ENCODE data around the gene ASCC3.
"Not testable (repeated sequence)": the region's sequence is repeated elsewhere in the genome, so short reads cannot be mapped to it uniquely, and the experiment has no call there.

The ASCC3 gene

GRCh38 chr6:100899202-100899601 lies 18.1 kb upstream of the ASCC3 start:
- H3K4me3 Mint-ChIP-seq: no peak overlapping the region
- H3K9me3 Mint-ChIP-seq: peaks cover 3% of the 10 kb centered on the region
- no peaks in the 10 kb centered on the region for H3K4me1 Mint-ChIP-seq (ENCODE audit: low read depth)
- H3K27ac Mint-ChIP-seq: no peak overlapping the region
- no peaks in the 10 kb centered on the region for H3K27me3 Mint-ChIP-seq (ENCODE audit: low read depth)
- no peaks in the 10 kb centered on the region for H3K36me3 Mint-ChIP-seq (ENCODE audit: low read depth)

- Mint-ChIP-seq H3K4me1 (ENCODE audit: low read depth) (no peaks in the 10 kb centered on the region), H3K9me3 (peaks cover 3% of the 10 kb centered on the region), H3K27me3 (ENCODE audit: low read depth) (no peaks in the 10 kb centered on the region), H3K27ac (no peak overlapping the region), H3K4me3 (no peak overlapping the region), H3K36me3 (ENCODE audit: low read depth) (no peaks in the 10 kb centered on the region)
Measured at GRCh38 chr6:100897671-100898070, 16.5 kb upstream of the ASCC3 start.

- Mint-ChIP-seq H3K27me3 (ENCODE audit: low read depth) (no peaks in the 10 kb centered on the region), H3K9me3 (peaks cover 1% of the 10 kb centered on the region), H3K4me1 (ENCODE audit: low read depth) (no peaks in the 10 kb centered on the region), H3K36me3 (ENCODE audit: low read depth) (no peaks in the 10 kb centered on the region), H3K27ac (no peak overlapping the region), H3K4me3 (no peak overlapping the region)
Measured at GRCh38 chr6:100893743-100894142, 12.6 kb upstream of the ASCC3 start.

GRCh38 chr6:100892693-100893092 lies 11.6 kb upstream of the ASCC3 start:
- no peak overlapping the region for H3K27ac Mint-ChIP-seq
- H3K27me3 Mint-ChIP-seq (ENCODE audit: low read depth): no peaks in the 10 kb centered on the region
- H3K4me1 Mint-ChIP-seq (ENCODE audit: low read depth): no peaks in the 10 kb centered on the region
- H3K9me3 Mint-ChIP-seq: no peaks in the 10 kb centered on the region
- no peaks in the 10 kb centered on the region for H3K36me3 Mint-ChIP-seq (ENCODE audit: low read depth)
- no peak overlapping the region for H3K4me3 Mint-ChIP-seq

- Mint-ChIP-seq H3K27ac (no peak overlapping the region), H3K4me3 (no peak overlapping the region), H3K9me3 (no peaks in the 10 kb centered on the region), H3K36me3 (ENCODE audit: low read depth) (no peaks in the 10 kb centered on the region), H3K4me1 (ENCODE audit: low read depth) (no peaks in the 10 kb centered on the region), H3K27me3 (ENCODE audit: low read depth) (no peaks in the 10 kb centered on the region)
Measured at GRCh38 chr6:100892116-100892515, 11.0 kb upstream of the ASCC3 start.

- Mint-ChIP-seq H3K4me1 (ENCODE audit: low read depth) (no peaks in the 10 kb centered on the region), H3K27me3 (ENCODE audit: low read depth) (no peaks in the 10 kb centered on the region), H3K9me3 (no peaks in the 10 kb centered on the region), H3K4me3 (no peak overlapping the region), H3K36me3 (ENCODE audit: low read depth) (no peaks in the 10 kb centered on the region), H3K27ac (no peak overlapping the region)
Measured at GRCh38 chr6:100891079-100891478, 9.9 kb upstream of the ASCC3 start.

GRCh38 chr6:100890646-100891045 lies 9.5 kb upstream of the ASCC3 start:
- H3K9me3 Mint-ChIP-seq; H3K27me3 Mint-ChIP-seq (ENCODE audit: low read depth); H3K27ac Mint-ChIP-seq; H3K36me3 Mint-ChIP-seq (ENCODE audit: low read depth); H3K4me1 Mint-ChIP-seq (ENCODE audit: low read depth); H3K4me3 Mint-ChIP-seq: not testable (repeated sequence)

GRCh38 chr6:100889351-100889750 lies 8.2 kb upstream of the ASCC3 start:
- H3K36me3 Mint-ChIP-seq (ENCODE audit: low read depth): no peaks in the 10 kb centered on the region
- no peak overlapping the region for H3K27ac Mint-ChIP-seq
- peaks cover 5% of the 10 kb centered on the region for H3K27me3 Mint-ChIP-seq (ENCODE audit: low read depth)
- no peaks in the 10 kb centered on the region for H3K9me3 Mint-ChIP-seq
- H3K4me3 Mint-ChIP-seq: no peak overlapping the region
- H3K4me1 Mint-ChIP-seq (ENCODE audit: low read depth): no peaks in the 10 kb centered on the region

GRCh38 chr6:100886076-100886475 lies 4.9 kb upstream of the ASCC3 start:
- Mint-ChIP-seq H3K4me3 (no peak overlapping the region), H3K4me1 (ENCODE audit: low read depth) (peaks cover 12% of the 10 kb centered on the region), H3K36me3 (ENCODE audit: low read depth) (peaks cover 3% of the 10 kb centered on the region), H3K27ac (no peak overlapping the region), H3K27me3 (ENCODE audit: low read depth) (peaks cover 5% of the 10 kb centered on the region), H3K9me3 (no peaks in the 10 kb centered on the region)

GRCh38 chr6:100883347-100883746 lies 2.2 kb upstream of the ASCC3 start:
- Mint-ChIP-seq H3K27ac (no peak overlapping the region), H3K27me3 (ENCODE audit: low read depth) (peaks cover 5% of the 10 kb centered on the region), H3K4me1 (ENCODE audit: low read depth) (peaks cover 25% of the 10 kb centered on the region), H3K9me3 (no peaks in the 10 kb centered on the region), H3K36me3 (ENCODE audit: low read depth) (peaks cover 7% of the 10 kb centered on the region), H3K4me3 (no peak overlapping the region)

- peaks cover 31% of the 10 kb centered on the region for H3K4me1 Mint-ChIP-seq (ENCODE audit: low read depth)
- H3K9me3 Mint-ChIP-seq: no peaks in the 10 kb centered on the region
- peaks cover 5% of the 10 kb centered on the region for H3K27me3 Mint-ChIP-seq (ENCODE audit: low read depth)
- peaks cover 9% of the 10 kb centered on the region for H3K36me3 Mint-ChIP-seq (ENCODE audit: low read depth)
- H3K27ac Mint-ChIP-seq: peak overlapping the region; percentile 100
- H3K4me3 Mint-ChIP-seq: peak overlapping the region; percentile 100
Measured at GRCh38 chr6:100881707-100882040, 545 bp upstream of the ASCC3 start.

GRCh38 chr6:100880149-100880852 lies 828 bp downstream of the ASCC3 start:
- Mint-ChIP-seq H3K27ac (peak overlapping the region; percentile 100), H3K27me3 (ENCODE audit: low read depth) (peaks cover 5% of the 10 kb centered on the region), H3K36me3 (ENCODE audit: low read depth) (peaks cover 18% of the 10 kb centered on the region), H3K9me3 (no peaks in the 10 kb centered on the region), H3K4me1 (ENCODE audit: low read depth) (peaks cover 41% of the 10 kb centered on the region), H3K4me3 (peak overlapping the region; percentile 100)

- Mint-ChIP-seq H3K27ac (no peak overlapping the region), H3K9me3 (no peaks in the 10 kb centered on the region), H3K4me1 (ENCODE audit: low read depth) (peaks cover 46% of the 10 kb centered on the region), H3K27me3 (ENCODE audit: low read depth) (no peaks in the 10 kb centered on the region), H3K4me3 (peak overlapping the region; percentile 74), H3K36me3 (ENCODE audit: low read depth) (peaks cover 24% of the 10 kb centered on the region)
Measured at GRCh38 chr6:100879317-100879716, 1.8 kb downstream of the ASCC3 start.

GRCh38 chr6:100877851-100878250 lies 3.3 kb downstream of the ASCC3 start:
- Mint-ChIP-seq H3K4me1 (ENCODE audit: low read depth) (peaks cover 50% of the 10 kb centered on the region), H3K9me3 (no peaks in the 10 kb centered on the region), H3K27ac (no peak overlapping the region), H3K4me3 (no peak overlapping the region), H3K36me3 (ENCODE audit: low read depth) (peaks cover 29% of the 10 kb centered on the region), H3K27me3 (ENCODE audit: low read depth) (no peaks in the 10 kb centered on the region)

- peaks cover 39% of the 10 kb centered on the region for H3K4me1 Mint-ChIP-seq (ENCODE audit: low read depth)
- peaks cover 28% of the 10 kb centered on the region for H3K36me3 Mint-ChIP-seq (ENCODE audit: low read depth)
- no peaks in the 10 kb centered on the region for H3K9me3 Mint-ChIP-seq
- no peak overlapping the region for H3K27ac Mint-ChIP-seq
- H3K4me3 Mint-ChIP-seq: no peak overlapping the region
- no peaks in the 10 kb centered on the region for H3K27me3 Mint-ChIP-seq (ENCODE audit: low read depth)
Measured at GRCh38 chr6:100876251-100876650, 4.9 kb downstream of the ASCC3 start.

GRCh38 chr6:100865525-100865924 lies 15.6 kb downstream of the ASCC3 start:
- peaks cover 47% of the 10 kb centered on the region for H3K36me3 Mint-ChIP-seq (ENCODE audit: low read depth)
- H3K4me1 Mint-ChIP-seq (ENCODE audit: low read depth): peaks cover 13% of the 10 kb centered on the region
- no peak overlapping the region for H3K4me3 Mint-ChIP-seq
- H3K27ac Mint-ChIP-seq: no peak overlapping the region
- peaks cover 6% of the 10 kb centered on the region for H3K9me3 Mint-ChIP-seq
- no peaks in the 10 kb centered on the region for H3K27me3 Mint-ChIP-seq (ENCODE audit: low read depth)

Data from T-helper 1 cell treated with Interleukin-12 subunit alpha and Interleukin-12 subunit beta and Interleukin-4 antibody, amounts not matched to agents 30 μg/mL and 1 μg/mL, for 36 hours (primary cell).